A673 (cell line): ENCODE results near the gene RBM4B.

Experiments
- CTCF ChIP-seq: fragments of 300-800, 200-600 bp; sonication (generic); conservative IDR thresholded peaks from 2 replicates; pipeline ENCODE4 v1.5.1; 2017; ENCODE audit warnings: low read depth, mild to moderate bottlenecking, antibody characterized with exemption, low read length, moderate library complexity, mixed read lengths
- EZH2 ChIP-seq: fragments of 200-600 bp; sonication (generic); IDR thresholded peaks from 2 replicates; pipeline ENCODE4 v1.6.1; 2017; ENCODE audit warnings: borderline replicate concordance, low read depth, mild to moderate bottlenecking, mixed read lengths, antibody characterized with exemption, low read length; ENCODE audit not compliant: poor library complexity, severe bottlenecking

DNA sequence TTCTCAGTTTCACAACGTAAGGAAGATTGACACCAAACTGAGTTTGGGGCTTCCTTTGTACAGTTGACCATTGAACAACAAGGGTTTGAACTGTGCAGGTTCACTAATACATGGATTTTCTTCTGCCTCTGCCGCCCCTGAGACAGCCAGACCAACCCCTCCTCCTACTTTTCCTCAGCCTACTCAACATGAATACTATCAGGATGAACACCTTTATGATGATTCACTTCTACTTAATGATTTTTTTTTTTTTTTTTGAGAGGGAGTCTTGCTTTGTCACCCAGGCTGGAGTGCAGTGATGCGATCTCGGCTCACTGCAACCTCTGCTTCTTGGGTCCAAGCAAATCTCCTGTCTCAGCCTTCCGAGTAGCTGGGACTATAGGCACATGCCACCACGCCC is 24.6 kb downstream of the RBM4B start:
- TF ChIP-seq EZH2, result no peak
- TF ChIP-seq CTCF, result no peak
